NCI-H1694 treated with DMSO at 0.1 percent for 48 hours (cell line): Measurements from ENCODE around the gene GALNTL6.
"Not testable (repeated sequence)": the region's sequence is repeated elsewhere in the genome, so short reads cannot be mapped to it uniquely, and the experiment has no call there.

ENCODE experiments used
- DNase-seq: peaks from one replicate; lab custom pipeline; 2025; lab: John Stamatoyannopoulos, UW

Gene GALNTL6

DNA sequence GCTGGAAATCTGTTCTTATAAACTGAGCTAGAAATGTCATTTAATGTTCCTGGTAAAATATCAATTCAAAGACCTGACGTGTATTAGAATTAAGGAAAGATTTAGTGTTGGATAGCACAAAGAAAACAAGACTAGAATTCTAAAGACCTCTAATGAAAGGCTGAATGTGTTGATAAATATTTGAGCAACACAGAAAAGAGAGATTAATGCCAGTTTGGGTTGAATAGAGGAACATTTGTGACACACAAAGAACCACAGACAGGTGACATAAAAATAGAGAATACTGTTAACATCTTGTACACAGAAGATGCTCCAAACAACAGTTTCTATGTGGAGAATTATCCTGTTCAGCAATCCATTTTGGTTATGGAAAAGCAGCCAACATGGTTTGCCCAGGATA lies 1133.3 kb downstream of the GALNTL6 start:
- DNase-seq = no peak

DNA sequence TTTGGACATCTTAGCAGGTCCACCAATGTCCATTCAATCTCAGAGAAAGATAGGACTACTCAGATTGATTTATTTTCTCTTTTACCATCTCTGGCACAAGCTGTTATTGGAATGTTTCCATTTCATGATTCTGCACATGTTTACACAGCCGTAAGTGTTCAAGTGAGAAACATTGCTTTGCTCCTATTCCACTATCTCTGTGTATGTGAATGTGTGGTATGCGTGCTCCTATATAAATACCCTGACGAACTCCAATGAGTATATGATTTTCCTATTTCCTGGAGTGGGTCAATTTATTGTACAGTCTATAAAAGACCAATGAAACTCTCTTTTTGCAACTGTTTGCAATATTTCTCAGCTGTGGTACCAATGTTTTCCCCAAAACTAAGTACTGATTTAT lies 1134.4 kb downstream of the GALNTL6 start:
- no peak for DNase-seq

DNA sequence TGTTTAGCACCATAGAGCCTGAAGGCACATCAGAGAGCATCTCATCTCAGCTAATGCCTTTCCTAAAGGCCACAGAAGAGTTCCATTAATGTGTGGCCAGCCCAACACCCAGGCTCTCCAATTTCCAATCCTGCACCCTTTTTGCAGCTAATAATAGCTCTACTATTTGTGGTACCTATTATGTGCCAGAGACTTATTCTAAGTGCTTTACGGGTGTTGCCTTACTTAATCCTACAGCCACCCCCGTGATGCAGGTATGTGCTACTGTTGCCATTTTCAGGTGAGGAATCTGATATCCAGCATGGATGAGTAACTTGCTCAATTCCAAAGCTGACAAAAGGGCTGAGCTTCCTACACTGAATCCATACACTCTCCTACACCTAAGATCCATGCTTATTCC lies 1137.8 kb downstream of the GALNTL6 start:
- no peak for DNase-seq

DNA sequence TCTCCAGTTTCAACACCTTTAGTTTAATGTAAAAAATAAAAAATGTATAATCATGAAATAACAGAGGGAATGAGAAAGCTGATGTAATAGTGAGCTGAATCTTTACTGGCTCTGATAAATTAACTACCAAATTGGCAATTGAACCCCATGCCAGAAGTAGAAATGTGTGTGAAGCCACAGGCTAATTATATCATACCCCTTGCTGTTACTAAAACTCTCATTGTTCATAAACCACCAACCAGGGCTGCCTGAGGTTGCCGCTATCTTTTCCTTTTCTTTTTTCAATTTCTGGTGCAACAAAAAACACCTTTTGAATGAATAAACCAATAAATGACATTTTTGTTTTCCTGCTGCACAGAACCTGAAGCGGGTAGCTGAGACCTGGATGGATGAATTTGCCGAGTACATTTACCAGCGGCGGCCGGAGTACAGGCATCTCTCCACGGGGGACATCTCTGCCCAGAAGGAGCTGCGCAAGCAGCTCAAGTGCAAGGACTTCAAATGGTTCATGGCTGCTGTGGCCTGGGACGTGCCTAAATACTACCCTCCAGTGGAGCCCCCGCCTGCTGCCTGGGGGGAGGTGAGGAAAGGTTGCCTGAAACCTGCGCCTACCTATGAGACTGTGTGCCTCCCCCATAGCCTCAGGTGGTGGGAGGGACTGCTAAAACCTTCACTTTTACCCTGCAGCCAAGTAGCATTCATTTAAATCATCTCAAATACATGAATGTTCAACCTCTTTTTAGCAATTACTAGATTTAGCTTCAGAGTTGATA lies 1138.7 kb downstream of the GALNTL6 start:
- DNase-seq = no peak

DNA sequence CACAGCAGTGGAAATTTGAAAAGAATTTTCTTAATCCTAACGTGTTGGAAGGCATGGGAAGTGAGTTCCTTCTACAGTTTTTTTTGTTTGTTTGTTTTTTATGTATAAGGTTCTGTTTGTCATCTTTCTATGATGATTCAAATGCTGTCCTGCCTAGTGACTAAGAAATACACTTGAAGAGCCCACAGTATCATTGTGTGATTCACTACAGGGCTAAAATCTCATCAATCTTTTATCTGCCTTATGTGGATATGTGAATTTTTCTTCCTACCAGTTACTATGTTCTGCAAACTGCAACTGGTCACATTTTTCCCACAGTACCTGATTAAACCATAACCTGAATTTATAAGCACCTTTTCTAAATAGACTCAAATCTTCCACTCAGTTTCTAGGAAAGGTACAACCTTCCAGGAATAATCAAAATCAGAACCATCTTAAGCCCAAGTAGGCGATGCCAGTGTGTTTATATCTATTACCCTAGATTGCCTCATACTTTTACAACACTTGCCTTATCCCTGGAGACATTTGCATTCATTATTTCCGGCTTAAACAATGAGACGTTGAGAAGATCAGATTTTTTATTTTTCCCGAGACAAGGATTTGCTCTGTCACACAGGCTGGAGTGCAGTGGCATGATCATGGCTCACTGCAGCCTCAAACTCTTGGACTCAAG lies 1140.8 kb downstream of the GALNTL6 start:
- no peak for DNase-seq

DNA sequence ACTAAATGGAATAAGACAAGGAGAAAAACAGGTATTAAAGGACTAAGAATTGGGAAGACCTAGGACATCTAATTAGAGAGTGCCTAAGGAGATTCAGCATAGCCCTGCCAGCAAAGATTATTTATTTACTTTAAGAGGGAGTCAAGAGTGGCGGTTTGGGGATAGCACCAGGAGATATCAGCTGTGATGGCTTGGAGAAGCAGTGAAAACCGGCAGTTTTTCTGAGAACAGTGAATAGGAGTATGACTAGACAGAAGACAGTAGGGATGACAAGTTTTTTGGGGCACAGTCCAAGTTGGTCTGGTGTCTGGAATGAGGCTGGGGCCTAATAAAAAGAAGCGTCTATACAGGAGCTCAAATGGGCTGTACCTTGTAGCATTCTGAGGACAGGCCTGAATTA lies 1143.1 kb downstream of the GALNTL6 start:
- not testable (repeated sequence) for DNase-seq

DNA sequence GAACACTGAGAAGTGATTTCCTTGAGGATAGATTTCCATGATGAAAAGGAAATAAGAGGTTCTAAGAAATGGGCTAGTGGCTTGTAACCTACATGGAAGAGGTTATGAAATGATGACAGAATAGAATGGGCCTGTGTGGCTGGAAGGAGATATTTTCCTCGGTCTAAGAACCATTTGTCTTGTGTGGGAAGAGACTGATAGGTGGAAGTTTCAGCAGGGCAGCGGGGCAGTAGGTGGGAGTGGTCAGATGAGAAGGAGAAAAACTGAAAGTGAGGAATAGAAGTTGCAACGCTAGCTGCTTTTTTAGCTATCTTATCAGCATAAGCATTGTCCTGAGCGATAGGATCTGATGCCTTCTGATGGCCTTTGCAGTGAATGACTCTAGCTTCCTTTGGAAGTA lies 1144.0 kb downstream of the GALNTL6 start:
- no peak for DNase-seq

DNA sequence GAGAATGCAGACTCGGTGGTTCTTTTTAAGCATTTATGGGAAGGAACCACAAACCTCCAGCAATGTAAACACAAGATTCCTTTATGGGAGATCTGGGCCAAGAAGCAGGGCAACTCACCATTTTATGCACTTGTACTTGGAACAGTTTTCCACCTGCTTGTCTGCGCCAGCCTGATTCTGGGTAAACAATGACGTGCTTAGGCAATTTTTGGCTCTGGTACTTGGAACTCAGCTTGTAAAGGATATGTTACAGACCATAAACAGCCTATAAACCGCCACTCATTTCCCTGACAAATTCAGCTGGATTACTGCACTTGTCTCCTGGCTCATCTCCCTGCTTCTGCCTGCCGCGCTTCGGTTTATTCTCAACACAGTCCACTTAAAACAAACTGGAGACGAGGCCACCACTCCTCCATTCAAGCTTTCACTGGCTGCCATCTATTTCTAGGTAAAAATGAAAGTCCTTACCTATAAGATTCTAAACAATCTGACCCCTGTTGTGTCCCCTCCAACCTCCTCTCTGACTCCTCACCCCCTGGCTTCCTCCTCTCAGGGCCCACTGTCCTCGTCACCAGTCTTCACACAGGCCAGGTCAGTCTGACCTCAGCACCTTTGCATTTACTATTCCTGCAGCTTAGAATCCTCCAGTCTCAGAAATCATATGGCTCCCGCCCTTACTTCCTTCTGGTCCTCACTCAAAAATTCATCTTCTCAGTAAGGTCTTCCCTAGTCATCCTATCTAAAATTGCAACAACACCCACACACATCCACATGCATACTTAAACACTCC lies 1149.6 kb downstream of the GALNTL6 start:
- peak; percentile 16 for DNase-seq

DNA sequence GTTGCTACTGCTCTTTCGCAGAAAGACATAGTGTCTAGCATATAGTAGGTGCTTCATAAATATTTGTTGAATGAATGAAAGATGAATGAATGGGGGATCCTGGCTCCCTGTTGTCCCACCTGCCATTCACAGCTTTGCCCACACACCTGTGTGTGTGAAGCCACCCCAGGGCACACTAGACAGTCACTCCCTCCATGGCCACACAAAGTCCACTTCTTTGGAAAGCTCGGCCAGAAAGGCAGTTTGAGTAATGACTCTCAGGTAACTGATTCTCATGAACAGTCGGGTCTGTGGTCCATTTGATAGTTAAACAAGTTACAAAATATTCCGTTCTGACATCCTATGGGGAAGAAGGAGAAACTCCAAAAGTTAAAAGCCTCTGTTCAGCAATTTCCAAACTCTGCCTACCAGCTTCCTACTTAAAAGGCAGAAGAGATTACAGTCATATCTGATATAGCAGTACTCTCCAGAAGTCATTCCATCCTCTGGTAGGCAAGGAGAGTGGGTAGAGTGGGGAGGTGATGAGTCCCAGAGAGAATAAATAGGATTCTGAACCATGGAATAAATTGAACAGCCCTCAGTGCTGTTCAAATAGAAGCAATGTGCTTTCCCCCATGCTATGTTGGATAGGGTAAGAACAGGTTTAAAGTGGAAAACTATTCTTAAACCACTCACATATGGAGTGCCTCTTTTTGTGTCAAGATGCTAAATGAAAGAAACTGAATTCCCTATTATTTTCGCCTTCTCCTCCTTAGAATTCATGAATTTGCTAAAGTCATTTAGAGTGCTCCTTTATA lies 1150.5 kb downstream of the GALNTL6 start:
- no peak for DNase-seq

DNA sequence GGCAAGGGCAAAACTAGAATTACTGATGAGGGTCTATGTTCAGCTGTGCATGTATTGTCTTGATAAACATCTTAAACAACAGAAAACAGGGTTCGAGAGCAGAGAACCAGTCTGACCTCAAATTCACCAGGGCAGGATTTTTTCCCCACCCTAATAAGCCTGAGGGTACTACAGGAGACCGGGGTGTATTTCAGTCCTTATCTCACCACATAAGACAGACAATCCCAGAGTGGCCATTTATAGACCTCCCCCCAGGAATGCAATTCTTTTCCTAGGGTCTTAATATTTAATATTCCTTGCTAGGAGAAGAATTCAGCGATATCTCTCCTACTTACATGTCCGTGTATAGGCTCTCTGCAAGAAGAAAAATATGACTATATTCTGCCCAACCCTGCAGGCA lies 1157.0 kb downstream of the GALNTL6 start:
- not testable (repeated sequence) for DNase-seq

DNA sequence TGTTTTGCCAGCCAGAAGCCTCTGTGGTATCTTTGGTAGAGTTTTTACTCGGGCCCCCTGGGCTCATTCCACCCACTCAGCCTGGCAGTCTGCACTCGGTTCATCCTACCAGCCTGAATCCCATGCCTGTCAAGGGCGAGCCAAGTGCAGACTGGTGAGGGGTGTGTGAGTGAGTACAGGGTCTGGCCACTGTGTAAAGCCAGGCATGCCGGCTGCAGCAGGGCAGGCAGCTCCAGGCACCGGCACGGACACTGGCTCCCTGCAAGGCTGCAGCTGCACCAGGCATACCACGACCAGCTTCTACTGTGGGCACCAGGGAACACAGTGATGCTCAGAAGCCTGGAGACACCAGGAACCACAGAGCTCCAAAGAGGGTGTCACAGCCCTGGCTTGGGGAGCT lies 1161.4 kb downstream of the GALNTL6 start:
- DNase-seq = no peak

DNA sequence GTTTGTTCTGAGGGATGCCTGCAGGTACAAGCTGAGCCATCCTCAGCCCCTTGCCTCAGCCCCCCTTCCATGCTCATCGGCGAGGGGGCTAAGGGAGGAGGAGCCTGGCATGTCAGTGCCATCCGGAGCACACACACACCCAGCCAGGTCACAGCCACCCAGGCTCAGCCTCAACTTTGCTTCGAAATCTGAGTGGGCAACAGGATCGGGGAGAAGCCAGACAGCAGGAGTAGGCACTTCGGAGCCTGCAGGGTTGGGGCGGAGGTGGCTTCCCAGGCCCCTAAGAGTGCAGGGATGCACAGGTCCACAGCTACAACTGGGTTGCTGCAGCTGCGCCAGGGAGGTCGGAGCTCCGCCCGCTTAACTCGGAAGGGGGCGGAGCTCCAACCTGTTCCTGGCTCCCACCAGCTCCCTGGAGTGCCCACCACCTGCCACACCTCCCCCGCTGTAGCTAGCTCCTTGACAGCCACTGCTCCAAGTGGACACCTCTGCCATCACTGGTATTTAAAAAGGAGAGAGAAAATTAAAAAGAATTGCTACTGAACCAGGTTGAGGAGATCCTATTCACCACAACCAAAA lies 1162.5 kb downstream of the GALNTL6 start:
- DNase-seq = no peak

DNA sequence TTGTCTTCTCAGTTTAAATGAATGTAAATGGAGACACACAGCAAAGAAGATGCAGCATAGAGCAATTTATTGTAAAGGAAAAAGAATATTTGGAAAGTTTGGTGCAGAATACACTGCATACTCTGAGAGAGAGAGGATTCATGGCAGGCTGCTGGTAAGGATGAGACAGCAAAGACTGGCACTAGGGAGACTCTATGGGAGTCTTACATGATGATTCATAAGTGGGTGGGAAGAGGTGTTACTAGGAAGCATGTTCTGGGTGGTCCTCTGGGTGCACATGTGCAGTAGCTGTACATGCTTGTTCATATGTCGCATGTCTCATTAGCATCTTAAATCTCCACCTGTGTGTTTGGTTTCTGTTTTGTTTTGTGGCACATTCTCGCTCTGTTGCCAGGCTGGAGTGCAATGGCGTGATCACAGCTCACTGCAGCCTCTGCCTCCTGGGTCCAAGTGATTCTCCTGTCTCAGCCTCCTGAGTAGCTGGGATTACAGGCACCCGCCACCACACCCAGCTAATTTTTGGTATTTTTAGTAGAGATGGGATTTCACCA lies 1164.4 kb downstream of the GALNTL6 start:
- DNase-seq = not testable (repeated sequence)

DNA sequence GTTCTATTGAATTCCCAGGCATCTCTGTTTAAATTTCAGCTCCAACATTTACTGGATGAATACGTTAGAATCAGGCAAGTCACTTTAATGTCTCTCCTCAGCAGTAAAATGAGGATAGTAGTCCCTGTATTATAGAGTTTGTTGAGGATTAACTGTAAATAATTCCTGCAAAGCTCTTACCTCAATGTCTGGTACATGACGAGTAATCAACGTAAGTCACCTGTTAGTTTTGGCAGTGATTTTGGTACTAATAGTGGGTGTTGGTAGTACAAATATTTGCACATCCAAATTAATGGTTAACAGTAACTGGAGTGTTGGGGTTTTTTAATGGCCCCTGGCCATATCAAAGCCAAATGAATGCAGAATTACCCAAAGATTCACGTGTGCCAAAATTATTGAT lies 1165.6 kb downstream of the GALNTL6 start:
- DNase-seq = no peak

DNA sequence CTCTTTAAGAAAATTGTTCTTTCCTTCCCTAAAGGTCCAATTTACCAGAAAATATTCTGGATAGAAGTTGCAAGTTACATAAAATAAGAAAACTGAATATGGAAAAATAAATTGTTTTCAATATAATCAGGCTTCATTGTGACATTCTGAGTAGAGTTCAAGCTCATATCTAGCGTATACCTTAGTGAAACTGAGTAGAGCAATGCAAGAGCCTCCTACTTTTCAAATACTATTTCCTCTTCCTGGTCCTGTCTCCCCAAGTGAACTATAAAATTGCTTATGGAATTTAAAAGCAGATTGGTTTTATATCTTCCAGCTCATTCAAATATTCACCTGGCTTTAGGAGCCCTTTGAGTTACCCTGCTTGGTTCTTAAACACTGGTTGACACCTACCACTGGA lies 1166.1 kb downstream of the GALNTL6 start:
- DNase-seq = no peak

DNA sequence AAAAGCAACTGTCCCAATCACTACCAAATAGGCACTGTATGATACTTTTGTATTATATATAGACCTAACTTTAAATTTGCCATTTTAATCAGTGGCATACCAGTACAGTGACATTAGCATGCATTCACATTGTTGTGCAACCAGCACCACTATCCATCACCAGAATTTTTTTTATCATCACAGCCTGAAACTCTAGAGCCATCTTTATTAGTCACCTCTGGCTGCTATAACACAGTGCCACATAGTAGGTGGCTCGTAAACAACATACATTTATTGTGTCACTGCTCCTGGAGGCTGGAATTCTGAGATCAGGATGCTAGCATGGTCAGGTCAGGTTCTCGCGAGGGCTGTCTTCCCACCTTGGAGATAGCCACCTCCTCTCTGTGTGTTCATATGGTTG lies 1167.0 kb downstream of the GALNTL6 start:
- DNase-seq = no peak

DNA sequence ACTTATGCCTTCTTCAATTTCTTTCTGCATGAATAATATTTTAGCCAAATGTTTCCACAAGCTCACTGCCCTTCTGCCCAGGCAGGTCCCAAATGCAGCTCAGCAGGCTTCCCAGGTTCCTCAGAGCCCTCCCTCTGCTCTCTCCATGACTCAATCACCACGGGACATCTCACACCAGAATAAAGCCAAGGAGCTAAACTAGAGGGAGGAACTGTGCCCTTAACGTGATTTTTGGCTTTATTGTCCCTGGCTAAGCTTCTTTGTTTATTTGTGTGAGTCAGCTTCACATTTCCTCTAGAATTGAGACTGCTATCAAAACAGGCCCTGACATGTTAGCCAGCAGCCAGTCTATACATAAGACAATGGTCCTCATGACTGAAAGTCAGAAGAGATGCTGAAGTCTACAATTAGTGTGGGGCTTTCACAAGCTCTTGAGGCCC lies 1169.0 kb downstream of the GALNTL6 start:
- no peak for DNase-seq

DNA sequence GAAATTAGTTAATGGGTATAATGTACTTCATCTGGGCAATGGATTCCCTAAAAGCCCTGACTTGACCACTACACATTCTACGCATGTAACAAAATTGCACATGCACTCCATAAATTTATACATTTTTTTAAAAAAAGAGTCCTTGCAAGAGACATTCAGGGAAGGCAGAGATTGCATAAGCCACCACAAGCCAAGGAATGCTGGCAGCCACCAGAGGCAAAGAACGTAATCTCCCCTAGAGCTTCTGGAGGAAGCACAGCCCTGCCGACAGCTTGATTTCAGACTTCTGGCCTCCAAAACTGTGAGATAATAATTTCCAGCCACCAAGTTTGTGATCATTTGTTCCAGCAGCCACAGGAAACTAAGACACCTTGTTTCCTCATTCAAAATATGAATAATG lies 1169.8 kb downstream of the GALNTL6 start:
- DNase-seq = no peak

DNA sequence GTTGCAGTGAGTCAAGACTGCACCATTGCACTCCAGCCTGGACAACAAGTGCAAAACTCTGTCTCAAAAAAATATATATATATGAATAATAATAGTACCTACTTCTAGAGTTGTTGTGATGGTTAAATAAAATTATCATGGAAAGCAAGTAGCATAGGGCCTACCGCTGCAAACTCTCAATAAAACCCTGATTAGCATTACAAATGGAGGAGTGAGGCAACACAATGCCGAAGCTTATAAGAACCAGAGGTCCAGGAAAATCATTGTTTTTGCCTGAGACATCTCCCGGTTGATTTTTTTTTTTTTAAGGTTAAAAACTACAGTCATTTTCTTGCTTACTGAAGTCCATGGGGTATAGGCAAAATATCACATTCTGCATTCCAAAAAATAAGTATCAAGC lies 1170.4 kb downstream of the GALNTL6 start:
- no peak for DNase-seq

DNA sequence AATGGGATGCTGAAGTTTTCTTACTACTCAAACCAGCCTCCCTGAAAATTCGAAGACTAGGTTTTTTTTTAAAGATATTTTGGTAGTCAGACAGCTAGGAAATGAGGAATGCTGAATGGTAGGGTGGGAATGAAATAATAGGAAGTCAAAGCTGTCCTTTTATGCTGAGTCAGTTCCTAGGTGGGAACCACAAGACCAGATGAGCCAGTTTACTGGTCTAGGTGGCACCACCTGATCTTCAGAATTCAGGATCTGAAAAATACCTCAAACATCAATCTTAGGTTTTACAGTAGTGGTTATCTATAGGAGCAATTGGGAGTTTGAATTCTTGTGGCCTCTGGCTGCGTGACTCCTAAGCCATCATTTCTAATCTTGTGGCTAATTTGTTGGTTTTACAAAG lies 1172.3 kb downstream of the GALNTL6 start:
- DNase-seq = no peak

DNA sequence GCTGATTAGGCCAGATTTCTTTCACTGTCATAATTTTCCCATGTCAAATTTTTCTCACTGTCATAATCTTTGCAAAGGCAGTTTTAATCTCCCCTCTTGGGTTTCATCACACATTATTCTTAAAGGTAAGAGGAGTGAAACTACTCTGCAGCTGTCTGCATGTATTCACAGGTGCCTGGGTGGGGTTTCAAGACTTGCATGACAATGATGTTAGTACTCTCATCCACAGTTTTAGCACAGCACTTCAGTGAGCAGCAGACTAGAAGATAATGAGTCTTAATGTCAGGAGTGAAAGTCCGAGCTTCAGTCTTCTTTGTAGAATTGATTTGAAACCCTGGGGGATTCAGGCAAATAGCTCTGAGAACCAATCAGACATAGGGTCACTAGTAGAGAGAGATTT lies 1172.9 kb downstream of the GALNTL6 start:
- DNase-seq = no peak
